ENCODE measurements around the gene UBR4.

- TF ChIP-seq POLR2A (IDR thresholded peaks at IDR 0.05; ENCODE audit: low read depth, low read length) (no peak), POLR2AphosphoS5 (IDR thresholded peaks at IDR 0.05; ENCODE audit: low read depth, low read length) (no peak), TAF1 (IDR thresholded peaks at IDR 0.05; ENCODE audit: borderline replicate concordance, low read depth, low read length) (no peak)
These were observed 143.7 kb downstream of the UBR4 start for GRCh38 chr1:19066248-19066873.
